Tibial nerve (tissue), 4 donors: ENCODE measurements around the gene GPR151. TPM values are rescaled to one million over a fixed set of nuclear protein-coding genes. Genes with fewer than 3 reads are reported as not detected.

Experiments used
- DNase-seq, 2 donors: peaks; one replicate each; pipeline ENCODE4 v3.0.0-alpha.2; 2019; ENCODE audit warnings: low spot score in 2 of 2
- H3K27ac ChIP-seq, 4 donors: fragments of 200-600 bp; sonication (generic) in 3 of 4; one replicate each; pipeline ENCODE4 v1.5.1; 2017 to 2019; ENCODE audit warnings: mild to moderate bottlenecking in 1 of 4
- H3K27me3 ChIP-seq, 2 donors: fragments of 200-600 bp; sonication (generic) in 1 of 2; one replicate each; pipeline versions ENCODE4 v1.5.1 to v1.6.0; 2017 to 2019
- H3K36me3 ChIP-seq, 3 donors: fragments of 200-600 bp; sonication (generic); one replicate each; pipeline ENCODE4 v1.5.1; 2018 to 2019
- H3K4me1 ChIP-seq, 4 donors: fragments of 200-600 bp; sonication (generic) in 3 of 4; one replicate each; pipeline ENCODE4 v1.5.1; 2017 to 2019
- H3K4me3 ChIP-seq, 4 donors: fragments of 200-600 bp; sonication (generic) in 3 of 4; one replicate each; pipeline ENCODE4 v1.5.1; 2017 to 2019; ENCODE audit warnings: mild to moderate bottlenecking in 1 of 4, moderate library complexity in 1 of 4
- H3K9me3 ChIP-seq, 4 donors: fragments of 200-600 bp; sonication (generic) in 3 of 4; one replicate each; pipeline ENCODE4 v1.5.1; 2017 to 2019
- CTCF ChIP-seq, 5 experiments: fragments of 200-600 bp in 3 of 5; fragments of 450-650 bp in 2 of 5; sonication (generic) in 3 of 5; IDR thresholded peaks; one replicate each; pipeline ENCODE4 v1.5.1; 2016 to 2019; ENCODE audit warnings: antibody characterized with exemption in 5 of 5, mild to moderate bottlenecking in 3 of 5, moderate library complexity in 2 of 5
- EP300 ChIP-seq, 2 donors: sonication (generic); formaldehyde crosslinking; IDR thresholded peaks; one replicate each; pipeline ENCODE4 v1.6.1; 2017; ENCODE audit warnings: antibody characterized with exemption in 2 of 2, mild to moderate bottlenecking in 1 of 2
- POLR2A ChIP-seq, 2 donors: fragments of 450-650 bp; IDR thresholded peaks; one replicate each; pipeline ENCODE4 v1.6.1; 2017; ENCODE audit warnings: antibody characterized with exemption in 2 of 2, mild to moderate bottlenecking in 2 of 2, moderate library complexity in 2 of 2
- WGBS, 2 donors: methylation state at CpG; one replicate each; pipeline ENCODE4 v1.1.5; 2018; 5-methylcytosine and 5-hydroxymethylcytosine counted together
- total RNA-seq, 4 donors: library from RNA; depleted of rRNA; stranded (reverse); fragments of >200 nt; gene quantifications; one replicate each; pipeline ENCODE4 v1.1.0, GENCODE V29; 2016

The GPR151 gene
- total RNA-seq, 4 donors from 2014 or later = not detected

- 55 to 62% methylated on average over 2 of the region's 2 CpGs for WGBS, 2 donors
- Histone ChIP-seq H3K27ac (no peak overlapping the region), H3K27me3 (no peaks in the 10 kb centered on the region), H3K4me3 (no peak overlapping the region), H3K9me3 (no peaks in the 10 kb centered on the region), H3K36me3 (no peaks in the 10 kb centered on the region), H3K4me1 (no peaks in the 10 kb centered on the region)
- DNase-seq = no peak
- TF ChIP-seq CTCF (IDR thresholded peaks at IDR 0.05) (no peak), POLR2A (IDR thresholded peaks at IDR 0.05) (no peak), EP300 (IDR thresholded peaks at IDR 0.05) (no peak)
These were observed 4.7 kb upstream of the GPR151 start for GRCh38 chr5:146520731-146521130.

GRCh38 chr5:146519554-146519953 lies 3.6 kb upstream of the GPR151 start:
- H3K9me3 ChIP-seq = no peaks in the 10 kb centered on the region
- no peaks in the 10 kb centered on the region for H3K36me3 ChIP-seq
- DNase-seq = no peak
- no peak overlapping the region for H3K27ac ChIP-seq
- H3K4me1 ChIP-seq = no peaks in the 10 kb centered on the region
- no peak for TF ChIP-seq CTCF (IDR thresholded peaks at IDR 0.05)
- TF ChIP-seq POLR2A (IDR thresholded peaks at IDR 0.05) = no peak
- no peak for TF ChIP-seq EP300 (IDR thresholded peaks at IDR 0.05)
- WGBS, 2 donors = 74 to 76% methylated on average over 2 of the region's 2 CpGs
- no peak overlapping the region for H3K4me3 ChIP-seq
- H3K27me3 ChIP-seq = no peaks in the 10 kb centered on the region

GRCh38 chr5:146515473-146516150 lies 378 bp downstream of the GPR151 start:
- H3K36me3 ChIP-seq = peaks cover 0 to 13% (median 0%) of the 10 kb centered on the region in 3 donors
- H3K27ac ChIP-seq = no peak overlapping the region
- H3K27me3 ChIP-seq = no peaks in the 10 kb centered on the region
- no peak for TF ChIP-seq POLR2A (IDR thresholded peaks at IDR 0.05)
- TF ChIP-seq EP300 (IDR thresholded peaks at IDR 0.05) = no peak
- TF ChIP-seq CTCF (IDR thresholded peaks at IDR 0.05) = no peak
- no peak for DNase-seq
- H3K4me1 ChIP-seq = no peaks in the 10 kb centered on the region
- H3K4me3 ChIP-seq = no peak overlapping the region
- H3K9me3 ChIP-seq = no peaks in the 10 kb centered on the region
- 76 to 77% methylated on average over 9 to 10 of the region's 10 CpGs for WGBS, 2 donors

GRCh38 chr5:146514575-146514974 lies 1.4 kb downstream of the GPR151 start:
- no peaks in the 10 kb centered on the region for H3K9me3 ChIP-seq
- H3K36me3 ChIP-seq = peaks cover 0 to 24% (median 5%) of the 10 kb centered on the region in 3 donors
- H3K4me1 ChIP-seq = no peaks in the 10 kb centered on the region
- 82 to 83% methylated on average over 1 of the region's 1 CpG for WGBS, 2 donors
- H3K27ac ChIP-seq = no peak overlapping the region
- no peaks in the 10 kb centered on the region for H3K27me3 ChIP-seq
- no peak overlapping the region for H3K4me3 ChIP-seq
- no peak for DNase-seq
- TF ChIP-seq CTCF (IDR thresholded peaks at IDR 0.05) = no peak
- TF ChIP-seq EP300 (IDR thresholded peaks at IDR 0.05) = no peak

GRCh38 chr5:146513462-146513861 lies 2.5 kb downstream of the GPR151 start:
- Histone ChIP-seq H3K27me3 (no peaks in the 10 kb centered on the region), H3K9me3 (no peaks in the 10 kb centered on the region), H3K4me3 (no peak overlapping the region), H3K27ac (no peak overlapping the region), H3K36me3 (peaks cover 0 to 35% (median 5%) of the 10 kb centered on the region in 3 donors), H3K4me1 (no peaks in the 10 kb centered on the region)
- DNase-seq = no peak
- no peak for TF ChIP-seq EP300 (IDR thresholded peaks at IDR 0.05)
- no peak for TF ChIP-seq CTCF (IDR thresholded peaks at IDR 0.05)
- TF ChIP-seq POLR2A (IDR thresholded peaks at IDR 0.05) = no peak
- WGBS, 2 donors = 65 to 73% methylated on average over 2 of the region's 2 CpGs
